GM12892 (cell line): Measurements from ENCODE around the gene GHITM.

Experiments
- POLR2A ChIP-seq: IDR thresholded peaks from 2 replicates; pipeline ENCODE4 v1.6.1; 2011; ENCODE audit warnings: low read depth, low read length, control low read depth
- POLR2AphosphoS5 ChIP-seq: IDR thresholded peaks from 2 replicates; pipeline ENCODE4 v1.6.1; 2011; ENCODE audit warnings: low read depth, low read length, control low read depth
- TAF1 ChIP-seq: IDR thresholded peaks from 2 replicates; pipeline ENCODE4 v1.6.1; 2011; ENCODE audit warnings: low read depth, mild to moderate bottlenecking, control low read depth, low read length, borderline replicate concordance

DNA sequence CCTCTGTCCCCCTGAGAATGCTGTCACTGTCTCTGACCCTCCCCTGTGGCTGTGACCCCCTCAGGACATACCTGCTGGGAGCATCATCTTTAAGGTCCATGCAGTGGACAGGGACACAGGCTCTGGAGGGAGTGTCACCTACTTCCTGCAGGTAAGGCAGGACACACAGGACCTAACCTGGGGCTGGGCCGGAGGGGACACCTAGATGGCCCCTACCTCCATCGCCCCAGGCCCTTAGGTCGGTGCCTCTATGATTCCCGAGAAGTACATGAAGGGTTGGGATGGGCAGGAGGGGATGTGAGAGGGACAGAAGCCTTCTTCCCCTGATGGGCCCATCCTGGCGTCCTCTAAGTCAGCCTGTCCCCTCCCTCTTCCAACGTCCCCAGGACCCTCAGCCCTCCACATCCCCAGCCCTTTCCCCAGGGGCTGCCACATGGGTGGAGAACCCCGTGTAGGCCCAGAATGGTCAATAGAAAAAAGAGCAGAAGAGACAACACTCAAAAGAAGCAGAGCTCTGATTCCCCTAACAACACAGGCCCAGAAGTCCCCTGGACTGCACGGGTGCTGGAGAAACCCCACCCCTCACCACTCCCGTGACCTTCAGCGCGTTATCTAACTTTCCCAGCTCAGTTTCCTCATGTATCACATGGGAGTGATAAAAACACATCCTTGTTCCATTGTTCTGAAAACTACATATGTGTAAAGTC, 61.4 kb downstream of the GHITM start:
- TF ChIP-seq TAF1 (no peak), POLR2A (no peak), POLR2AphosphoS5 (no peak)
